HG02885 (cell line): ENCODE measurements around the gene PHF12.

Experiments
- ATAC-seq: cut with Tn5 transposase; IDR thresholded peaks from one replicate; pipeline ENCODE4 v1.9.1; 2021; ENCODE audit warnings: mild to moderate bottlenecking; ENCODE audit not compliant: unreplicated experiment, poor library complexity

Gene PHF12

GRCh38 chr17:28956861-28957260 is 5.5 kb upstream of the PHF12 start:
- no peak for ATAC-seq

- no peak for ATAC-seq
Observed at GRCh38 chr17:28956112-28956511, 4.8 kb upstream of the PHF12 start.

GRCh38 chr17:28955408-28955807 is 4.1 kb upstream of the PHF12 start:
- no peak for ATAC-seq

DNA sequence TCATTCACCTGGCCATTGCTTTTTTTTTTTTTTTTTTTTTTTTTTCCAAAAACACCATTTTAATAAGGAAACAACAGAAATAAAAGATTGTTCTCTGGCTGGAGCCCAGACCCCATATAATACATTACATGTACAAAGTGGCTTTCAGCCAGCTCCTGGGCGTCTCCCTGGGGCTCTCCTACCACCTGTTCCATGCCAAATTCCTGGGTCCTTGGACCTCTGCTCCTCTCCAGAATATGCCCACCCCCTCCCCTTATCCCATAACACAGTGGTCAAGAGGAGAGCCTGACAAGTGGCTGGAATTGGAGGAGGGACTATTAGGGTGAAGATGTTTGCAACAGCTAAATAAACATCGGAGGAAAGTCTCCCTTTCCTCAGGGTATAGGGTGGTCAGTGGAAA is 3.6 kb upstream of the PHF12 start:
- no peak for ATAC-seq

- ATAC-seq, result no peak
Observed at GRCh38 chr17:28953444-28954118, 2.3 kb upstream of the PHF12 start.

DNA sequence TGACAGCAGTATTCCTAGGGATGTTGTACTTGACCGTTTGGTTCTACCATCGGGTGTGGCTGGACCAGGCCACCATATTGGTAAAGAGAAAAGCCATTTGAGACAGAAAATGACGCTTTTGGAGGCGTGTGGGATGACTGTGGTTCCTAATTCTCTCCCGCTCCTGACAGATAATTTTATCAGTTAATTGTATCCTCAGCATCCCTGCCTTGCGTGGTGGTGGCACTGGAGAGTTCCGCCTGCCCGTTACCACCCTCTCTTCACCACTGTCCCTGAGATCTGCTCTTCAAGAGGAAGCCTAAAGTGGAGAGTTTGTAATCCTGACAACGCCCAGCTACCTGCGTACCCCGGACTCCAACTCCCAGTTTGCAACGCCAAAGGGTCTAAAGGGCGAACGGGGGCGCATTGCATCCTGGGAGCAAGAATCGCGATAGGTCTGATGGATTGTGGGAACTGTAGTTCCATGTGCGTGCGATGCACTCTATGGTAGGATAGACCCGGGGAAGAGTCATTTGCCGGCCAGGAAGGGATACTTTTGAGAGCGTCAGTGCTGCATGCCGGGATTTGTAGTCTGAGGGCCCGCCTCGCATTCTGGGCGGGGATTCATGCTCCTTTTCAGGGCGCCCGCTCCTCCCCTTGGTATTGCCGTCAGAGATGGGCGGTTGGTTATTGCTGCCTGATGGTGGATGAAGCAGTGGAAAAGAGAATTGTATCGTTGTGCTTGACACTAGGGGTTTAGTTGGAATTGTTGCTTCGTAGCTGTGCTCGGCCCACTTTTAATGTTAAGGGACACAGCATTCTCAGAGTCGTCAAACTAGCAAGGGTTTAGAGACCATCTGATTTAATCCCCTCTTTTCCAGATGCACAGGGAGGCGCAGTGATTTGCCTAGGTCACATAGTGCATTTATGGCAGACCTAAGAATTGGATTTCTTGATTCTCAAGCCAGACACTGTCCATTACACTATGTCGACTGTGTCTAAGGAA is 965 bp upstream of the PHF12 start:
- ATAC-seq, result peak; percentile 58

DNA sequence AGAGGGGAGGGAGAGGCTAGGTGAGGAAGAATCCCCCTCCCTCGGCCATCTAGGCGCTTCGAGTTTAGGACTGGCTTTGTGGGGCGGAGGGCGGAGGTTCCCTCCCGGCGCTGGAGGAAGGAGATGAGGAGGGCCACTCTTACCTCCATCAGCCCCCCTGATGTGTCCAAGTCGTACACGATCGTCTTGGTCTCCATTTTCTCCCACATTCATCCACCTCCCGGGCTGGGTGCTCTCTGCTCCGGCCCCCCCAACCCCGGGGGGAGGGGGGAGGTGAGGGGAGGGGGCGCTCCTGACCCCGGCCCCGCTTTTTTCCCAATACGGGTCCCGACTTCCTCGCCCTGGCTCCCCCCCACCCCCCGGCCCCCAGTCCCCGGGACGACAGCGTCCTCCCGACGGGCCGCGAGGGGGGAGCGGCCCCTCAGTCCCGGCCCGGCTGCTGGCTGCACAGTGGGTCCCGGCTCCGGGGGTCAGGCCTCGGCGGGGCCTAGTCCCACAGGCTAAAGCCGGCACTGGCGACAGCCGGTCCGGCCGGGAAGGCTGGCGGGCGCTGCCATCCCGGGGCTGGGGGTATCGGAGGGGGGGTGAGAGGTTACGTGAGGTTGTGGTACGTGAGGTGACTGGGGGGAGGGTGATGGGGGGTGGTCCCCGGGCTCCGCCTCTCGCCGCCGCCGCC is 428 bp downstream of the PHF12 start:
- no peak for ATAC-seq

GRCh38 chr17:28950017-28950751 is 1.1 kb downstream of the PHF12 start:
- no peak for ATAC-seq

- no peak for ATAC-seq
Observed at GRCh38 chr17:28949185-28950016, 1.9 kb downstream of the PHF12 start.

DNA sequence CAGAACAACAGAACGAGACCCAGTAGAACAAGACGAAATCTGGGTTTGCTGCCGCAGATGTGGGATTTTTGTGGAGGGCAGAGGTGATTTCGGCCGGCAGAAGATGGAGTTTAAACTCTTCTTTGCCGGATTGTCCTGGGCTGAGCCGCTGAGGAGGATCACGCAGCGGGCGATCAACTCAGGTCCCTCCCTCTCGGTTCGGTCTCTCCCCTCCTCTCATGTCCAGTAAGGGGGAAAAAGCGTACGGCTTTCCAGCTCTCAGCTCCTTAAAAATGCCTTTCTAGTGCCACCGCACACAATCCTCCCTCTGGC is 2.5 kb downstream of the PHF12 start:
- ATAC-seq, result no peak

DNA sequence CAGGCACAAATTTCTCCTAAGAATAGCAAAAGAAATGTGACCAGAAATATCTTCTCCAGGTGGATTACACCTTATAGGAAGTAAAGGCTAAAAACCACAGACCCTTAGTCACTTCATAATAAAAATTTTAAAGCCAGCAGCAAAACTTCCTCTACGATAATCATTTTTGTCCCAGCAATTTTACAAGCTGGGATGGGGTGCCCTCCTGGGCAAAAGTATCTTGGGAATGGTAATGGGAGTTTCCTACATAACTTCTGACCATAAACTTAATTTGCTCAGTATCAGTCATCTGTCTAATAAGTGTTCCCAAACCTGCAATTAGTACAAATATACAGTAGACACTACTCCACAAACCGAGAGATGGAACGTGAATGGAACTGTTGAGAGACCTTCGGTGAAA is 3.0 kb downstream of the PHF12 start:
- ATAC-seq, result no peak

DNA sequence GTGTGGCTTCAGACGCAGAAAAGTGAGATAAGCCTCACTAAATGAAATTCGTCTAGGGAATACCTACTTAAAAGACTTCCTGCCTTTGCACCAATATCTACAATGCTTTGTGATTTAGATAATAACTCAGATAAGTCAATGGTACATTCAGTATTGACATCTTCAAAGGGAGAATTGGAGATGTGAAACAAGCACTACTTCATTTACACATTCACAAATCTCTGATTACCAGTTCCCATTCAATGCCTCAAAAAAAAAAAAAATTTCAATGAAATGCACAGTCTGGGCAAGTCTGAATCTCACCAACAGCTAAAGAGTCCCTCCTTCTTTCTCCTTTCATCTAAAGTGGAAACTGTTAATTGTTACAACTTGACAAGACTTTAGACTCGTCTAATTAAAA is 3.7 kb downstream of the PHF12 start:
- no peak for ATAC-seq

- ATAC-seq, result no peak
Observed at GRCh38 chr17:28946239-28946638, 5.1 kb downstream of the PHF12 start.

DNA sequence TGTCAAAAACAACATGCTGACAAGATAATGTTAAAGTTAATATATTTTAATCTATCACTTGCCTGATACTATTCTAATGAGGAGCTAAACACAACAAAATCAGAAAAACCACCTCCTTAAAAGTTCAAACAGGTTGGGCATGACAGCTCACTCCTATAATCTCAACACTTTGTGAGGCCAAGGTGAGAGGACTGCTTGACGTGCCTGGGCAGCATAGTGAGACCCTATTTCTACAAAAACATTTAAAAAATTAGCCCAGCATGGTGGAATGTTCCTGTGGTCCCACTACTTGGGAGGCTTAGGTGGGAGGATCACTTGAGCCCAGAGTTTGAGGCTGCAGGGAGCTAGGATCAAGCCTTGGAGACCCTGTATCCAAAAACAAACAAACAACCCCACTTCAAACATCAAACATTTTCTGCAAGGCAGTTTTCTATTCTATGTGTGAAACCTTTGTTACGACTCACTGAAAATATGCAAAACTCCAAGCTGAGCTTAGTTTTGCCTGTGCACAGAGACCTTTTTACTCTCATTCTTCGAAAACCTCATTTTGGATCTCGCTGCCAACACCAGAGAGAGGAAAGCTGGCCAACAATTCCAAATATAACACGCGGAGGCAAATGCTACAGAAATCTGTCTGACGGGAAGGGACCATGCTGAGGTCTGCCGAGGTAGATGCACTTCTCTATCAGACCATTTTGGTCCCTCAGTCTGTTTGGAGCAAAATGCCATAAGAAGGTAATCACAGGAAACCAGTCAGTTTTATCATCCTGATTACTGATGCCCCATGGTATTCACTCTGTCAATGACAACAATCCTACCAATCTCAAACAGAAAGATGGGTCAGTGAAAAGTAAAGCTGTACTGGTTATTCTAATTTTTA is 6.2 kb downstream of the PHF12 start:
- ATAC-seq, result no peak

- ATAC-seq, result no peak
Observed at GRCh38 chr17:28944343-28944742, 7.0 kb downstream of the PHF12 start.

- no peak for ATAC-seq
Observed at GRCh38 chr17:28942925-28943324, 8.4 kb downstream of the PHF12 start.

DNA sequence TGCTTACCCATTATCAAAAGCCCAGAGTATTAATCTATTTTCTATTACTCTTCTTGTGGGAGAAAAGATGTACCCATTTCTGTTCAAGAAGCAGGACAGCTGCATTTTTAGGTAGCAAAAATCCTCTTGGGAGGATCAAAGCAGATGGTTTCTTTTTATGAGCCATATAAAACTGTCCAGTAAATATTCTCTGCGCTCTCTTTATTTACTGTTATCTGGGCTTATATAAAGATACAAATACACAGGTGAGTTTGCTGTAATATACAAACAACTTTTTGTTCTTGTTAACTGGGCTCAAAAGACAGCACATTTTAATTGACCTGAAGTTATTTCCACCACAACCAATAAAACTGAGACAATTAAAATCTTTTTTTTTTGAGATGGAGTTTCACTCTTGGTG is 10.1 kb downstream of the PHF12 start:
- ATAC-seq, result no peak

DNA sequence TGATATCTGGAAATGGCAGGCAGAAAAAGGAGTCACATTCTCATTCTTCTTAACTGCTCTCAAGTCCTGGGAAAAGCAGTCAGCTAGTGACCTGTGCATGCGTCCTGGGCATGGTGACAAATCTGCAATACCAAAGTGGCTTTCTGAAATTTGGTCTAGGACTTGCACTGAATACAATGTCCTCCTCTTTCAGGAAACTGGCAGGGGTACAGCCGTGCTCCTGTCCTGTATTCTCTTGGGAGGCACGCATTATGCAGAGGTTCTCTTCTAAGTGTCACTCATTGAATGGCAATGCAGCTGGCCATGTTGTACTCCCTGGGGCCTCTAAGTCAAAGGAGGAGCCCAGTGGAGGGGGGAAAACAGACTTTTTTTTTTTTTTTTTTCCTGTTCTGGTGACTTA is 10.6 kb downstream of the PHF12 start:
- no peak for ATAC-seq

DNA sequence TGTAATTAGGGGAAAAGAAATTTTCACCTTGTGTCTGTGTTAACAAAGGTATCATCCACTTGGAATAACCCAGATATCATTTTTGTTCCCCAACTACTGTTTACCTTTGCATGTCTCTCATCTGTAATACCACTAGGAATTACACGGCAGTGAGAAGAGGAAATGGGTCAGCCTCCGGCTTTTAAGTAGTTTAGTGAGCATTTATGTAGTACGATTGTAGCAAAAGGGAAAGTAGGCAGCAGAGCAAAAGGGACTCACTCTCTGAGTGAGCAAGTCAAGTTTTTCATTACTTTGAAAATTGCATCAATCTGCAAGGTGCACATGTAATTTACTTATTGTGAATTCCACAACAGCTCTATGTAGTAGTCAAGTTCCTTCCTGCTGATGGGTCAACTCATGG is 11.2 kb downstream of the PHF12 start:
- ATAC-seq, result no peak
